22Rv1 (cell line): ENCODE measurements around the gene NARF.

Experiments
- CTCF ChIP-seq: fragments of 450-650 bp; IDR thresholded peaks from 2 replicates; pipeline ENCODE4 v1.5.1; 2017; ENCODE audit warnings: mild to moderate bottlenecking
- ZFX ChIP-seq: fragments of 450-650 bp; IDR thresholded peaks from 2 replicates; pipeline ENCODE4 v1.6.1; 2017; ENCODE audit warnings: antibody characterized with exemption, borderline replicate concordance

DNA sequence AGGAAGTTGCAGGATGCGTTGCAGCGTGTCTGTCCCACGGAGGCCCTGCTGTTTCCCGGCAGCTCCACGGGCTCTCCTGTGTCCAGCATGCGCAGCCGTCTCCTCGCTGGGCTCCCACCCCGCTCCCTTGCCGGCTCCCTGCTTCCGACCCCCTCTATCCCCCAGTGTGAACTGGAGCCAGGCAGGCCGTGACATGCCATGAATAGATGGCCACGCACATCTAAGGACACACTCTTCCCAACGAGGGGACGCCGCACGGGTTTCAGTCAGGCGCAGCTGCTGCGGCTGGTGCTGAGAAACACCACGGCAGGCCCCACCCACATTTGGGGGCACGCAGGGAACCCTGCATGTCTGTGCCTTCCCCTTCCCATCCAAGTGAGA is 49.6 kb upstream of the NARF start:
- no peak for TF ChIP-seq CTCF
- no peak for TF ChIP-seq ZFX
